ENCODE measurements around the gene SCML1. TPM values are rescaled to one million over a fixed set of nuclear protein-coding genes. Genes with fewer than 3 reads are reported as not detected.

The SCML1 gene
- total RNA-seq, 1 experiment from 2014 or later = 1.6 TPM

DNA sequence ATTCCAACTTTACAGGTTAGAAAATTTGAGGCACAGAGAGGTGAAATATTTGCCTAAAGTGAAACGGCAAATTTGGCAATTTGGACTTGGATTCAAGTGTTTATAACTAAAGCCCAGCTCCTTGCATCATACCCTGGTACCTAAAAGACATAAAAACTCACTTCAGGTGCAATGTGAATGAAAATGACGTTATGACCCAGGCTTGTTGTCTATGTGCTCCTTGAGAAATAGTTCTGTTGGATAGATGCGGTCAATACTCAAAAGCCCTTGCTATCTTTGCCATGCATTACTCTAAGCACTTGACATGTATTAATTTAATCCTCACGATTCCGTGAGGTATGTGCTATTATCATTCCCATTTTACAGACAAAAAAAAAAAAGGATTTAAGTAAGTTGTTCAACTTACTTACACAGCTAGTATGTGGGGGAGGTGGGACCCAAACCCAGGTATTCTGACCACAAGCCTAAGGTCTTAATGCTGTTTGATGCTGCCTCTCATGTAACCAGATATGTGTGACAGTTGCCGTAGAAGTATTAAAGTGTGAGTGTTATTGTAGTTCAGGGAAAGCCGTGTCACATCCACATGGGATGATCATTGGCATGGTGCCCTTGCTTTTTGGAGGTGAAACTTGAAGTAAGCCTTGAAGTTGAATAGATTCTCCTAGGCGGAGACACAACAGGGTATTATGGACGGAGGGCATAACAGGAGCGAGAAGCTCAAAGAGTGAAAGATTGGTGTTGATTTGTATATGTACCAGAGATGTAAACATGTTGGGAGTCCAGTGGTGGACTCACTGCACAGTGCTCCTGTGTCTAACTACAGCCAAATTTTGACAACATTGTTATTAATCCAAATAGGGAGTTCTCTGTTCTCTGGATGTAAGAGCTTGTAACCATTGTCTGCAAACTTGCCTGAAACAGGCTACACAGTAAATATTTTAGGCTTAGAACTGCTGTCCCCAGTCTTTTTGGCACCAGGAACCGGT is 3.1 kb downstream of the SCML1 start:
- Histone ChIP-seq H3K27me3 (ENCODE audit: insufficient read depth, low read length) (no peaks in the 10 kb centered on the region), H3K79me1 (ENCODE audit: insufficient read depth, low read depth, low read length, poor library complexity, severe bottlenecking) (no peaks in the 10 kb centered on the region), H4K20me1 (ENCODE audit: control insufficient read depth, insufficient read depth, insufficient read length) (no peaks in the 10 kb centered on the region), H3K79me2 (ENCODE audit: insufficient read depth, low read length) (no peaks in the 10 kb centered on the region), H3K18ac (ENCODE audit: insufficient read length, low read depth, low read length) (no peak overlapping the region), H3K56ac (ENCODE audit: insufficient read length, low read depth, low read length) (no peak overlapping the region), H3K9ac (ENCODE audit: extremely low read depth, insufficient read length, low read length) (no peak overlapping the region), H3T11ph (ENCODE audit: low read length) (no peak overlapping the region), H2BK120ac (ENCODE audit: low read depth, low read length, poor library complexity, severe bottlenecking) (no peak overlapping the region), H2BK5ac (ENCODE audit: insufficient read length, low read length) (no peak overlapping the region), H2AFZ (ENCODE audit: low read length) (no peak overlapping the region), H2BK12ac (ENCODE audit: insufficient read length, low read depth, low read length) (no peak overlapping the region), H2AK5ac (ENCODE audit: insufficient read length, low read length) (no peak overlapping the region), H3K23me2 (ENCODE audit: insufficient read length, low read depth, low read length, poor library complexity, severe bottlenecking) (peaks cover 8% of the 10 kb centered on the region), H4K8ac (replicated peaks; ENCODE audit: insufficient read length, low read depth, low read length) (no peak overlapping the region), H3K23ac (ENCODE audit: insufficient read length, low read depth, low read length) (no peak overlapping the region), H4K91ac (ENCODE audit: insufficient read length, low read depth, low read length) (no peak overlapping the region), H3K4ac (ENCODE audit: low read depth, low read length) (no peak overlapping the region), H3K27ac (ENCODE audit: insufficient read length, low read depth, low read length) (no peak overlapping the region), H3K4me2 (ENCODE audit: insufficient read depth, insufficient read length, low read length) (no peak overlapping the region), H4K5ac (ENCODE audit: insufficient read length, low read depth, low read length) (no peak overlapping the region), H3K9me3 (ENCODE audit: control insufficient read depth, low read depth, low read length) (no peaks in the 10 kb centered on the region), H3K14ac (ENCODE audit: insufficient read depth, low read length) (no peak overlapping the region), H3K4me1 (ENCODE audit: insufficient read depth, low read length) (no peaks in the 10 kb centered on the region), H2BK20ac (ENCODE audit: low read depth, low read length, poor library complexity, severe bottlenecking) (no peak overlapping the region), H2BK15ac (ENCODE audit: low read depth, low read length) (no peak overlapping the region)
- WGBS (ENCODE audit: extremely low coverage, insufficient read length, low lambda C conversion rate) = no CpG with 5 or more reads among the region's 11 CpGs
- TF ChIP-seq, protein P1, sequence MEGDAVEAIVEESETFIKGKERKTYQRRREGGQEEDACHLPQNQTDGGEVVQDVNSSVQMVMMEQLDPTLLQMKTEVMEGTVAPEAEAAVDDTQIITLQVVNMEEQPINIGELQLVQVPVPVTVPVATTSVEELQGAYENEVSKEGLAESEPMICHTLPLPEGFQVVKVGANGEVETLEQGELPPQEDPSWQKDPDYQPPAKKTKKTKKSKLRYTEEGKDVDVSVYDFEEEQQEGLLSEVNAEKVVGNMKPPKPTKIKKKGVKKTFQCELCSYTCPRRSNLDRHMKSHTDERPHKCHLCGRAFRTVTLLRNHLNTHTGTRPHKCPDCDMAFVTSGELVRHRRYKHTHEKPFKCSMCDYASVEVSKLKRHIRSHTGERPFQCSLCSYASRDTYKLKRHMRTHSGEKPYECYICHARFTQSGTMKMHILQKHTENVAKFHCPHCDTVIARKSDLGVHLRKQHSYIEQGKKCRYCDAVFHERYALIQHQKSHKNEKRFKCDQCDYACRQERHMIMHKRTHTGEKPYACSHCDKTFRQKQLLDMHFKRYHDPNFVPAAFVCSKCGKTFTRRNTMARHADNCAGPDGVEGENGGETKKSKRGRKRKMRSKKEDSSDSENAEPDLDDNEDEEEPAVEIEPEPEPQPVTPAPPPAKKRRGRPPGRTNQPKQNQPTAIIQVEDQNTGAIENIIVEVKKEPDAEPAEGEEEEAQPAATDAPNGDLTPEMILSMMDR (conservative IDR thresholded peaks at IDR 0.05) = no peak
- Mint-ChIP-seq H3K4me3 (no peak overlapping the region), H3K27ac (no peak overlapping the region; a peak in 1 of 7 replicates), H3K36me3 (ENCODE audit: insufficient read depth in 1 of 3, low read depth in 3 of 3) (no peaks in the 10 kb centered on the region), H3K4me1 (peaks cover 6 to 17% of the 10 kb centered on the region in 2 experiments; a peak in 3 of 4 replicates), H3K27me3 (ENCODE audit: low read depth) (peaks cover 36% of the 10 kb centered on the region), H3K9me3 (peaks cover 0 to 10% of the 10 kb centered on the region in 2 experiments; a peak in 1 of 5 replicates)
- DNase-seq = no peak
